Epithelial cell of alveolus of lung (primary cell): ENCODE data around the gene SH3BGRL3. TPM values are rescaled to one million over a fixed set of nuclear protein-coding genes. Genes with fewer than 3 reads are reported as not detected.

Source experiments
- total RNA-seq: library from RNA; depleted of rRNA; stranded (reverse); fragments of >200 nt; gene quantifications from 2 replicates; pipeline ENCODE4 v1.2.1, GENCODE V29; 2015

The SH3BGRL3 gene
- 89.3 and 181 TPM in 2 replicates for total RNA-seq

GRCh38 chr1:26279456-26280332 is at the start of gene SH3BGRL3:
Gene SH3BGRL3, plus strand, starts transcription at chr1:26280086. Its CDS starts 70 bp downstream, at chr1:26280156.

GRCh38 chr1:26233903-26234643 is 45.8 kb upstream of the SH3BGRL3 start, which contains the start of gene CEP85:
Gene CEP85, plus strand, starts transcription at chr1:26234200. Its CDS starts 5,584 bp downstream, at chr1:26239784.

GRCh38 chr1:26306290-26307229 is 26.7 kb downstream of the SH3BGRL3 start, which contains the start of gene UBXN11:
Gene UBXN11, minus strand, starts transcription at chr1:26306636. Its CDS starts 3,753 bp downstream, at chr1:26302883.

GRCh38 chr1:26317612-26318337 is 37.9 kb downstream of the SH3BGRL3 start, which contains the start of gene CD52:
Gene CD52, plus strand, starts transcription at chr1:26317958. Its CDS starts 60 bp downstream, at chr1:26318018.

Other genes with a start within 250 kb of the SH3BGRL3 start
- not detected in 2 replicates for gene SLC30A2, start 234.0 kb upstream of the SH3BGRL3 start, total RNA-seq
- not detected in 2 replicates for gene TRIM63, start 212.5 kb upstream of the SH3BGRL3 start, total RNA-seq
- gene PDIK1L, start 168.3 kb upstream of the SH3BGRL3 start, total RNA-seq = 2.7 and 5.9 TPM in 2 replicates
- under 0.01 TPM in 1 of 2 replicates, not detected in the other for gene FAM110D, start 121.0 kb upstream of the SH3BGRL3 start, total RNA-seq
- not detected in 2 replicates for gene C1orf232, start 111.1 kb upstream of the SH3BGRL3 start, total RNA-seq
- gene ZNF593, start 110.2 kb upstream of the SH3BGRL3 start, total RNA-seq = 36.7 and 51.8 TPM in 2 replicates
- gene ZNF593OS, start 108.3 kb upstream of the SH3BGRL3 start, total RNA-seq = not detected in 2 replicates
- gene CNKSR1, start 102.6 kb upstream of the SH3BGRL3 start, total RNA-seq = 0.52 TPM in 1 of 2 replicates, not detected in the other
- not detected in 2 replicates for gene CATSPER4, start 89.5 kb upstream of the SH3BGRL3 start, total RNA-seq
- 4.6 and 5.4 TPM in 2 replicates for gene CEP85, start 45.9 kb upstream of the SH3BGRL3 start, total RNA-seq
- gene UBXN11, start 26.6 kb downstream of the SH3BGRL3 start, total RNA-seq = 2.7 and 7.5 TPM in 2 replicates
- not detected in 2 replicates for gene CD52, start 37.9 kb downstream of the SH3BGRL3 start, total RNA-seq
- gene CRYBG2, start 74.0 kb downstream of the SH3BGRL3 start, total RNA-seq = 0.26 TPM in 1 of 2 replicates, not detected in the other
- not detected in 2 replicates for gene ZNF683, start 92.7 kb downstream of the SH3BGRL3 start, total RNA-seq
- gene LIN28A, start 130.7 kb downstream of the SH3BGRL3 start, total RNA-seq = not detected in 2 replicates
- 27.9 and 44.2 TPM in 2 replicates for gene DHDDS, start 152.2 kb downstream of the SH3BGRL3 start, total RNA-seq
- gene HMGN2, start 192.4 kb downstream of the SH3BGRL3 start, total RNA-seq = 355 and 402 TPM in 2 replicates
- gene RPS6KA1, start 249.7 kb downstream of the SH3BGRL3 start, total RNA-seq = 3.8 and 12.0 TPM in 2 replicates